ENCODE results near the gene ALDH3A2.

- no peak for TF ChIP-seq CTCF (IDR thresholded peaks at IDR 0.05)
- TF ChIP-seq EZH2 (IDR thresholded peaks at IDR 0.05) = no peak
Measured at GRCh38 chr17:19664821-19665181, 16.2 kb downstream of the ALDH3A2 start.

Measured in neural progenitor cell (in vitro differentiated cells).